HepG2 (cell line): ENCODE results near the gene NT5M. TPM values are rescaled to one million over a fixed set of nuclear protein-coding genes. Genes with fewer than 3 reads are reported as not detected.

Experiments
- ATAC-seq: fragments of 200-7000 bp; cut with Tn5 transposase; 3 replicates; pipeline ENCODE4 v1.9.1; 2020; ENCODE audit warnings: mild to moderate bottlenecking, moderate library complexity
- BruUV-seq: library from RNA; stranded (reverse); fragments of 400-500 nt; replicated peaks from 2 replicates; lab custom pipeline; 2021; lab: Mats Ljungman, UMichigan
- CTCF ChIA-PET: fragments of 300-600 bp; formaldehyde crosslinking; extraction: SDS; loops from one replicate; lab custom pipeline; 2021; ENCODE audit warnings: low total read pairs, inconsistent platforms, low intra/inter-chr PET ratio; lab: Yijun Ruan, JAX
- POLR2A ChIA-PET: fragments of 350-600 bp; sonication (Branson Sonifier 250); formaldehyde crosslinking; loops from one replicate; lab custom pipeline; 2020; ENCODE audit warnings: antibody characterized with exemption, inconsistent platforms; lab: Yijun Ruan, JAX
- DNase-seq: peaks from one replicate; pipeline ENCODE4 v3.0.0-alpha.2; 2015; ENCODE audit warnings: low spot score
- FAIRE-seq: peaks from 3 replicates; lab custom pipeline; 2011; peaks lifted over from hg19 to GRCh38; lab: Jason Lieb, UNC
- H2AFZ ChIP-seq: one replicate; pipeline ENCODE4 v1.6.1; 2011; ENCODE audit warnings: low read length, inconsistent platforms
- H3K27ac ChIP-seq: fragments of 300-600 bp; 3 replicates; pipeline ENCODE4 v1.8.0; 2011; ENCODE audit warnings: mixed run types, mild to moderate bottlenecking, mixed read lengths, low read length, inconsistent platforms; ENCODE audit not compliant: insufficient read depth; ENCODE audit errors: extremely low read length
- H3K27me3 ChIP-seq, 2 experiments: fragments of 200-600 bp in 1 of 2; 2 replicates in 1 of 2; 3 replicates in 1 of 2; pipeline versions ENCODE4 v1.6.0 to v1.8.0; 2011; ENCODE audit warnings: low read length in 2 of 2, mild to moderate bottlenecking in 2 of 2, moderate library complexity in 2 of 2, inconsistent platforms in 1 of 2; ENCODE audit not compliant: insufficient read depth in 2 of 2, control insufficient read depth in 1 of 2
- H3K36me3 ChIP-seq, 2 experiments: fragments of 200-600 bp in 1 of 2; replicated peaks in 1 of 2; 2 replicates in 1 of 2; 3 replicates in 1 of 2; pipeline versions ENCODE4 v1.5.1 to v1.8.0; 2011; ENCODE audit warnings: low read length in 2 of 2, inconsistent platforms in 1 of 2; ENCODE audit not compliant: insufficient read depth in 2 of 2, control insufficient read depth in 1 of 2
- H3K4me1 ChIP-seq: 2 replicates; pipeline ENCODE4 v1.5.1; 2012; ENCODE audit warnings: low read length, inconsistent platforms; ENCODE audit not compliant: insufficient read depth
- H3K4me2 ChIP-seq: 2 replicates; pipeline ENCODE4 v1.6.0; 2011; ENCODE audit warnings: low read depth, low read length, inconsistent platforms
- H3K4me3 ChIP-seq, 3 experiments: fragments of 200-600 bp in 1 of 3; sonication (generic), shearing (Covaris generic) in 1 of 3; replicated peaks in 1 of 3; 2 replicates each; pipeline ENCODE4 v1.5.1; 2011 to 2016; ENCODE audit warnings: low read length in 3 of 3, inconsistent platforms in 2 of 3, low read depth in 2 of 3, mild to moderate bottlenecking in 2 of 3, control low read depth in 1 of 3, mixed read lengths in 1 of 3; ENCODE audit not compliant: insufficient read depth in 1 of 3
- H3K79me2 ChIP-seq: one replicate; pipeline ENCODE4 v1.6.1; 2011; ENCODE audit warnings: low read length, inconsistent platforms; ENCODE audit not compliant: insufficient read depth
- H3K9ac ChIP-seq: 2 replicates; pipeline ENCODE4 v1.6.0; 2011; ENCODE audit warnings: mild to moderate bottlenecking, low read depth, low read length, inconsistent platforms; ENCODE audit not compliant: insufficient read depth
- H3K9me3 ChIP-seq: 2 replicates; pipeline ENCODE4 v1.5.1; 2012; ENCODE audit warnings: mild to moderate bottlenecking, low read length
- H4K20me1 ChIP-seq: 2 replicates; pipeline ENCODE4 v1.6.0; 2011; ENCODE audit warnings: inconsistent platforms, mild to moderate bottlenecking, low read length, moderate library complexity; ENCODE audit not compliant: insufficient read depth
- CBX1 ChIP-seq: IDR thresholded peaks from one replicate; pipeline ENCODE4 v1.6.1; 2016; ENCODE audit warnings: antibody characterized with exemption, low read depth
- CENPT ChIP-seq: sonication (generic); formaldehyde crosslinking; IDR thresholded peaks from 2 replicates; pipeline ENCODE4 v1.8.0; 2022; ENCODE audit warnings: low read depth, mild to moderate bottlenecking, moderate library complexity, missing genetic modification reagents
- CTCF ChIP-seq: sonication (generic); formaldehyde crosslinking; IDR thresholded peaks from 2 replicates; pipeline ENCODE4 v1.5.0; 2020; ENCODE audit warnings: mild to moderate bottlenecking, missing genetic modification reagents, moderate library complexity
- GMEB1 ChIP-seq: sonication (generic); formaldehyde crosslinking; IDR thresholded peaks from 2 replicates; pipeline ENCODE4 v1.5.1; 2020; ENCODE audit warnings: missing genetic modification reagents, mild to moderate bottlenecking, borderline replicate concordance
- IRF9 ChIP-seq: sonication (generic); formaldehyde crosslinking; IDR thresholded peaks from 2 replicates; pipeline ENCODE4 v1.8.0; 2022; ENCODE audit warnings: missing genetic modification reagents, mild to moderate bottlenecking, borderline replicate concordance
- MBD4 ChIP-seq: IDR thresholded peaks from 2 replicates; pipeline ENCODE4 v1.6.1; 2012; ENCODE audit warnings: low read length, inconsistent platforms, borderline replicate concordance
- MEIS1 ChIP-seq: sonication (generic); formaldehyde crosslinking; IDR thresholded peaks from 2 replicates; pipeline ENCODE4 v1.9.0; 2021; ENCODE audit warnings: mild to moderate bottlenecking, missing genetic modification reagents, moderate library complexity, borderline replicate concordance
- NFIB ChIP-seq: sonication (generic); formaldehyde crosslinking; IDR thresholded peaks from 2 replicates; pipeline ENCODE4 v1.9.0; 2021; ENCODE audit warnings: missing genetic modification reagents, mild to moderate bottlenecking, borderline replicate concordance
- NR0B2 ChIP-seq: sonication (generic); formaldehyde crosslinking; IDR thresholded peaks from 2 replicates; pipeline ENCODE4 v1.4.0; 2020; ENCODE audit warnings: mild to moderate bottlenecking, missing genetic modification reagents
- RFX1 ChIP-seq: fragments of 450-650 bp; IDR thresholded peaks from 2 replicates; pipeline ENCODE4 v1.6.1; 2017
- TARDBP ChIP-seq: sonication (generic); formaldehyde crosslinking; IDR thresholded peaks from 2 replicates; pipeline ENCODE4 v1.8.0; 2022; ENCODE audit warnings: mild to moderate bottlenecking, missing genetic modification reagents
- TFAP4 ChIP-seq: sonication (generic); IDR thresholded peaks from 2 replicates; pipeline ENCODE4 v1.6.1; 2016; ENCODE audit warnings: low read depth, borderline replicate concordance
- ZNF10 ChIP-seq: sonication (generic); formaldehyde crosslinking; IDR thresholded peaks from 2 replicates; pipeline ENCODE4 v1.4.0; 2020; ENCODE audit warnings: mild to moderate bottlenecking, low read depth, missing genetic modification reagents, borderline replicate concordance
- ZNF260 ChIP-seq: sonication (generic); formaldehyde crosslinking; IDR thresholded peaks from 2 replicates; pipeline ENCODE4 v1.4.0; 2020; ENCODE audit warnings: missing genetic modification reagents, low read depth, mild to moderate bottlenecking, borderline replicate concordance
- ZNF562 ChIP-seq: sonication (generic); formaldehyde crosslinking; IDR thresholded peaks from 2 replicates; pipeline ENCODE4 v1.8.0; 2022; ENCODE audit warnings: missing genetic modification reagents, borderline replicate concordance
- WGBS: methylation state at CpG from one replicate; pipeline ENCODE4 v1.1.6; 2017; ENCODE audit warnings: low lambda C conversion rate; 5-methylcytosine and 5-hydroxymethylcytosine counted together
- in situ Hi-C: cut with HindIII; loops from 2 replicates; pipeline ENCODE4 v1.10.0; 2017; ENCODE audit warnings: low pct_unique_long_range_greater_than_20kb; ENCODE audit not compliant: extremely low pct_ligation_motif_present
- intact Hi-C: fragments of 100-400 bp; cut with micrococcal nuclease; formaldehyde crosslinking; loops from one replicate; pipeline ENCODE4 v1.10.0; 2022; ENCODE audit not compliant: unreplicated experiment
- polyA plus RNA-seq, 8 experiments: library from polyadenylated mRNA; depleted of rRNA in 3 of 8; stranded (reverse) in 7 of 8; unstranded in 1 of 8; fragments of >200 nt; fragmentation: Illumina TruSeq in 4 of 8; extraction: Trizol in 4 of 8; gene quantifications; 2 replicates each; pipeline versions ENCODE4 v1.2.1 to v1.2.3, GENCODE V29; 2011 to 2016; ENCODE audit warnings: low read depth in 4 of 8, missing spikeins in 1 of 8, mixed read lengths in 1 of 8; ENCODE audit not compliant: insufficient read depth in 1 of 8
- total RNA-seq, 5 experiments: library from RNA; depleted of rRNA; stranded (reverse); fragments of >200 nt; fragmentation: Illumina TruSeq; extraction: Trizol; gene quantifications; 2 replicates each; pipeline ENCODE4 v1.2.3, GENCODE V29; 2016; ENCODE audit warnings: low read depth in 1 of 5

The NT5M gene
- total and polyA plus RNA-seq, 2 of the 13 experiments (the other 11 are each of a cell fraction or from before 2014, with no cell fraction given), result 0.55 to 0.78 TPM

- Histone ChIP-seq H3K36me3 (no peaks in the 10 kb centered on the region), H3K4me2 (no peak overlapping the region), H3K4me3 (no peak overlapping the region), H4K20me1 (no peaks in the 10 kb centered on the region), H3K9me3 (no peaks in the 10 kb centered on the region), H3K9ac (no peak overlapping the region), H3K4me1 (peaks cover 61% of the 10 kb centered on the region), H3K27ac (no peak overlapping the region), H3K79me2 (no peaks in the 10 kb centered on the region), H3K27me3 (peaks cover 0 to 26% of the 10 kb centered on the region in 2 experiments; a peak in 4 of 5 replicates)
- FAIRE-seq (no peak), ATAC-seq (no peak)
- CTCF ChIA-PET, result interaction anchor here (2.6 to 3.5 kb wide), 4 partner anchors 143 to 288 kb away, joined by 19 to 45 read pairs (median 38); partner anchors contain the start of gene RASD1
- no TSS peak for BruUV-seq
- 42% methylated on average over 10 of the region's 15 CpGs for WGBS
- in situ Hi-C loops, result no loop called here
- TF ChIP-seq IRF9 (CRISPR knock-in tag) (no peak), TARDBP (CRISPR knock-in tag) (no peak), TFAP4 (no peak), CBX1 (no peak), NR0B2 (CRISPR knock-in tag) (no peak), CENPT (CRISPR knock-in tag) (no peak), MBD4 (no peak), ZNF10 (CRISPR knock-in tag) (no peak), ZNF260 (CRISPR knock-in tag) (no peak), MEIS1 (CRISPR knock-in tag) (no peak), GMEB1 (CRISPR knock-in tag) (no peak), CTCF (CRISPR knock-in tag) (no peak), ZNF562 (CRISPR knock-in tag) (no peak), RFX1 (no peak), NFIB (no peak)
- TF ChIP-seq, all 625 proteins: peak for 0
- intact Hi-C loops, result no loop called here
- POLR2A ChIA-PET, result interaction anchor here (1.4 to 4.1 kb wide), 2 partner anchors 142 to 180 kb away, joined by 3 to 15 read pairs; partner anchors contain the start of gene RASD1
- no peak for DNase-seq
- H2AFZ ChIP-seq, result no peak overlapping the region
These were observed 50.7 kb downstream of the NT5M start for GRCh38 chr17:17353625-17354484.
